Colonic mucosa (tissue), 4 donors: ENCODE results near the gene TASP1. TPM values are rescaled to one million over a fixed set of nuclear protein-coding genes. Genes with fewer than 3 reads are reported as not detected.

Source experiments
- DNase-seq: peaks from one replicate; pipeline ENCODE4 v3.0.0-alpha.2; 2020
- H3K27ac ChIP-seq: fragments of 200-600 bp; one replicate; pipeline ENCODE4 v1.8.0; 2021
- H3K27me3 ChIP-seq: fragments of 200-600 bp; one replicate; pipeline ENCODE4 v1.8.0; 2021
- H3K36me3 ChIP-seq: fragments of 200-600 bp; one replicate; pipeline ENCODE4 v1.8.0; 2021
- H3K4me1 ChIP-seq: fragments of 200-600 bp; one replicate; pipeline ENCODE4 v1.8.0; 2021; ENCODE audit warnings: mild to moderate bottlenecking
- H3K4me3 ChIP-seq: fragments of 200-600 bp; one replicate; pipeline ENCODE4 v1.8.0; 2021
- H3K9ac ChIP-seq, 2 donors: one replicate each; pipeline ENCODE4 v1.7.0; 2013; ENCODE audit warnings: control low read depth in 2 of 2, low read depth in 2 of 2, low read length in 2 of 2
- H3K9me3 ChIP-seq: fragments of 200-600 bp; one replicate; pipeline ENCODE4 v1.8.0; 2021
- CTCF ChIP-seq: fragments of 200-600 bp; IDR thresholded peaks from one replicate; pipeline ENCODE4 v1.8.0; 2022; ENCODE audit warnings: antibody characterized with exemption, mild to moderate bottlenecking
- intact Hi-C: fragments of 100-400 bp; cut with DNase I; formaldehyde crosslinking; loops from one replicate; pipeline ENCODE4 v1.14.1; 2022
- total RNA-seq, 2 donors: library from RNA; stranded (reverse); fragmentation: NEBNext Ultra II Directional in 1 of 2; extraction: Animal tissue kit (Norgen Biotek cat#: 25700) in 1 of 2; gene quantifications; one replicate each; pipeline ENCODE4 v1.2.1, GENCODE V29; 2021
- donor health status: healthy.
- donor health status: DM: no; HTN: no; CAD: no.
- donor health status: DM: no; HTN: no; CAD: no.

Gene TASP1
- total RNA-seq, 2 donors from 2014 or later = 9.4 to 12.6 TPM

DNA sequence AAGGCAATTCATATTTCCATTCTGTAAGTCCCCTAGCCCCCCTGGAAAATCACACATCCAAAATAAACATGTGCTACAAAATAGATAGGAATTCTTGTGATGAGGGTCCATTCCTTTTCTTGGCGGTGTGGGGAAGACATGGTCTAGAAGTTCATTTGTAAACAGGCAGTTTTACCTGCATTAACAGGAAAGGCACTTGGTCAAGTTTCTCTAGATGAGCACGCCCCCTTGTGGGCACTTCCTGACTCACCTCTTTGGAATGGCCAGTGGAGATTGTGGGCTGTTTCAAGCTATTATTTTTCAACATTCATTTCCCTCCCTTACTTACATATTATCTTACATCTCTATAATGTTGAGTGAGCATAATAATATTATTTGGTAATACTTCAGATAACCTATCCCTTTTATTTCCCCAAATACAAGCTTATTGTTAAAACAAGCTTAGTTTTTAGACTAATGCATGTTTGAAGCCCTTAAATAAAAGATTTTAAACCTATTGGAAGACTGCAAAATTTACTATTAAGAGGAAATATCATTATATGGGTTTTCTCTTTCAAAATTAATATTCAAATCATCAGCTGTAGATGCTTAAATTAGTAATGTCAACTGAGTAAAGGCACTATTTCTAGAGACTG, 92.1 kb downstream of the TASP1 start:
- Histone ChIP-seq H3K4me1 (no peaks in the 10 kb centered on the region), H3K4me3 (no peak overlapping the region), H3K36me3 (no peaks in the 10 kb centered on the region), H3K9me3 (no peaks in the 10 kb centered on the region), H3K27me3 (no peaks in the 10 kb centered on the region), H3K9ac (no peak overlapping the region), H3K27ac (no peak overlapping the region)
- TF ChIP-seq CTCF = peak; percentile 76
- peak; percentile 86 for DNase-seq
- intact Hi-C loops = loop anchor here (2.0 to 10.0 kb wide), 3 partner anchors 89 to 432 kb away; no protein-coding TSS in a partner anchor

DNA sequence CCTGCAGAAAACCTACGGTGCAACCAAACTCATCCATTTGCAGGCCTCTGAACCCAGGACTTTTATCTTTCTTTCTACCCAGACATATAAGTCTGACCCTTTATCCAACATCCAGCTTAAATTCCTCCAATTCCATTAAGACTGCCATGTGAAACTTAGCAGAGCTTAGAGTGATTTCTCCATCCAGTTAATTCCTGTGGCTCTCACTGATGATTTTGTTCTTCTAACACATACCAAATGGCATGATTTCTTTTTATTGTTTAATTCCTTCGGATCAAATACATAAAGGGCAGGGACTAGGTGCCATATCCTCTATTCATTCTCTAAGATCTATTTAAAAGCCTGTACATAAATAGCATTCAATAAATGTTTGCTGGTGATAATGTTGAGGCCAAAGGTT, 92.9 kb downstream of the TASP1 start:
- TF ChIP-seq CTCF = no peak
- H3K27me3 ChIP-seq = no peaks in the 10 kb centered on the region
- H3K27ac ChIP-seq = no peak overlapping the region
- H3K4me1 ChIP-seq = no peaks in the 10 kb centered on the region
- intact Hi-C loops = loop anchor here (2.0 to 10.0 kb wide), 3 partner anchors 88 to 431 kb away; no protein-coding TSS in a partner anchor
- H3K36me3 ChIP-seq = no peaks in the 10 kb centered on the region
- no peaks in the 10 kb centered on the region for H3K9me3 ChIP-seq
- no peak overlapping the region for H3K4me3 ChIP-seq
- no peak for DNase-seq
- no peak overlapping the region for H3K9ac ChIP-seq

DNA sequence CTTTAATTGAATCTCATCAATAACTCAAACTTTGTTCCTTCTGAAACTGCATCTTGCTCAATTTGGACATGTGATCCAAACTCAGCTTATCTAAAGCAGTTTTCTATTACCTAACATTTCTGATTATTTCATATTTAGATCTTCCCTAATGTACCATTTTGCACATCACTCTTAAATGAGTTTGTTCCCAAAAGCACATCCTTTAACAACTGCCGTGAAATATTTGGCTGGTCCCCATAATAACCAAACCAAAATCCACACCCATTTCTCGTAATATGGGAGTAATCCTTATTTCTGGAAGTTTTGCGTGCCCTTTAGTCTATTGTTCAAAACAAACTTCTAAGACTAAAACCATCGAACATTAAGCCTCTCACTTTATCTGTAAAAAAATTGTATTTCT, 94.9 kb downstream of the TASP1 start:
- H3K4me1 ChIP-seq = no peaks in the 10 kb centered on the region
- H3K27me3 ChIP-seq = no peaks in the 10 kb centered on the region
- no peaks in the 10 kb centered on the region for H3K36me3 ChIP-seq
- TF ChIP-seq CTCF = no peak
- H3K4me3 ChIP-seq = no peak overlapping the region
- H3K9me3 ChIP-seq = no peaks in the 10 kb centered on the region
- H3K9ac ChIP-seq = no peak overlapping the region
- intact Hi-C loops = loop anchor here (10.0 kb wide), 1 partner anchor 429 kb away; no protein-coding TSS in a partner anchor
- no peak for DNase-seq
- H3K27ac ChIP-seq = no peak overlapping the region

- DNase-seq = no peak
- Histone ChIP-seq H3K27ac (no peak overlapping the region), H3K4me1 (no peaks in the 10 kb centered on the region), H3K9ac (no peak overlapping the region), H3K27me3 (no peaks in the 10 kb centered on the region), H3K36me3 (no peaks in the 10 kb centered on the region), H3K9me3 (no peaks in the 10 kb centered on the region), H3K4me3 (no peak overlapping the region)
- intact Hi-C loops = no loop called here
- TF ChIP-seq CTCF = no peak
Observed at GRCh38 chr20:13535627-13536026, 103.1 kb downstream of the TASP1 start.

DNA sequence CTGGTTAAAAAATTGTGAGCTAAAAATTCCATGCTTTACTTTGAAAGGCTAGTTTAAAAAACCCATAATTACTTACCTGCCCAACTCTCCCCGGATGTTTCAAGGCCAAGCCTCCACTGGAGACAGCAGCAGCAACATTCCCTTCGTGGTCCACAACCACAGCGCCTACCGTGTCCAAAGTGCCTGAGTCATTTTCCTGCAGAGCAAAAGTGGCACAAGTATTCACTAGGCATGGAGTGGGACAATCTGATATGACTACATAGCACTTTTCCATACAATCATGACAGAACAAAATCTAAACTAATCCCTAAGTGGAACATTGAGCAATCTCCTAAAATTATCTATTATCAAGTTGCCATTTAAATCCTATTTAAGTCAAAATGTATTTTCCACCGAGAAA, 104.8 kb downstream of the TASP1 start:
- no peak overlapping the region for H3K27ac ChIP-seq
- H3K4me3 ChIP-seq = no peak overlapping the region
- no peaks in the 10 kb centered on the region for H3K36me3 ChIP-seq
- no peaks in the 10 kb centered on the region for H3K4me1 ChIP-seq
- no peaks in the 10 kb centered on the region for H3K27me3 ChIP-seq
- no peak overlapping the region for H3K9ac ChIP-seq
- H3K9me3 ChIP-seq = no peaks in the 10 kb centered on the region
- DNase-seq = no peak
- intact Hi-C loops = no loop called here
- no peak for TF ChIP-seq CTCF
